Fibroblast of mammary gland (primary cell): Measurements from ENCODE around the gene STK25.

Experiments
- DNase-seq: peaks from one replicate; pipeline ENCODE4 v3.0.0-alpha.2; 2010; ENCODE audit warnings: low read depth
- H3K4me3 ChIP-seq: 2 replicates; pipeline ENCODE4 v1.5.1; 2011; ENCODE audit warnings: low read depth, mild to moderate bottlenecking, low read length, moderate library complexity; ENCODE audit not compliant: control insufficient read depth
- TF ChIP-seq, protein P1 (sequence below): conservative IDR thresholded peaks from 2 replicates; pipeline ENCODE4 v1.5.1; 2011; ENCODE audit warnings: low read depth, low read length, inconsistent platforms; ENCODE audit not compliant: control insufficient read depth, insufficient read depth

The STK25 gene

DNA sequence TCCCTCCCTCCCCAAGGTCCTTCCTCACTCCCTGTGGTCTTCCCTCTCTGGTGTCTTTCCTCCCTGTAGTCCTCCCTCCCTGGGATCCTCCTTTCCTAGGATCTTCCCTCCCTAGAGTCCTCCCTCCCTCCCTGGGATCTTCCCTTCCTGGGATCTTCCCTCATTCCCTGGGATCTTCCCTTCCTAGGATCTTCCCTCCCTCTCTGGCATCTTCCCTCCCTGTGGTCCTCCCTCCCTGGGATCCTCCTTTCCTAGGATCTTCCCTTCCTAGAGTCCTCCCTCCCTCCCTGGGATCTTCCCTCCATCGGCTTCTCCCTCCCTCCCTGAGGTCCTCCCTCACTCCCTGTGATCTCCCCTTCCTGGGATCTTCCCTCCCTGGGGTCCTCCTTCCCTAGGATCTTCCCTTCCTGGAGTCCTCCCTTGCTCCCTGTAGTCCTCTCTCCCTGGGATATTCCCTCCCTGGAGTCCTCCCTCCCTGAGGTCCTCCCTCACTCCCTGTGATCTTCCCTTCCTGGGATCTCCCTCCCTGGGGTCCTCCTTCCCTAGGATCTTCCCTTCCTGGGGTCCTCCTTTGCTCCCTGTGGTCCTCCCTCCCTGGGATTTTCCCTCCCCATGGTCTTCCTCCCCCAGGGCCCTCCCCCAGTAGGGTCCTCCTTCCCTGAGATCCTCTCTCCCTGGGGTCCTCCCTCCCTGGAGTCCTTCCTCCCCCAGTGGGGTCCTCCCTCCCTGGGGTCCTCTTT, 23.0 kb downstream of the STK25 start:
- H3K4me3 ChIP-seq = no peak overlapping the region
- TF ChIP-seq, protein P1, sequence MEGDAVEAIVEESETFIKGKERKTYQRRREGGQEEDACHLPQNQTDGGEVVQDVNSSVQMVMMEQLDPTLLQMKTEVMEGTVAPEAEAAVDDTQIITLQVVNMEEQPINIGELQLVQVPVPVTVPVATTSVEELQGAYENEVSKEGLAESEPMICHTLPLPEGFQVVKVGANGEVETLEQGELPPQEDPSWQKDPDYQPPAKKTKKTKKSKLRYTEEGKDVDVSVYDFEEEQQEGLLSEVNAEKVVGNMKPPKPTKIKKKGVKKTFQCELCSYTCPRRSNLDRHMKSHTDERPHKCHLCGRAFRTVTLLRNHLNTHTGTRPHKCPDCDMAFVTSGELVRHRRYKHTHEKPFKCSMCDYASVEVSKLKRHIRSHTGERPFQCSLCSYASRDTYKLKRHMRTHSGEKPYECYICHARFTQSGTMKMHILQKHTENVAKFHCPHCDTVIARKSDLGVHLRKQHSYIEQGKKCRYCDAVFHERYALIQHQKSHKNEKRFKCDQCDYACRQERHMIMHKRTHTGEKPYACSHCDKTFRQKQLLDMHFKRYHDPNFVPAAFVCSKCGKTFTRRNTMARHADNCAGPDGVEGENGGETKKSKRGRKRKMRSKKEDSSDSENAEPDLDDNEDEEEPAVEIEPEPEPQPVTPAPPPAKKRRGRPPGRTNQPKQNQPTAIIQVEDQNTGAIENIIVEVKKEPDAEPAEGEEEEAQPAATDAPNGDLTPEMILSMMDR = no peak
- DNase-seq = no peak

DNA sequence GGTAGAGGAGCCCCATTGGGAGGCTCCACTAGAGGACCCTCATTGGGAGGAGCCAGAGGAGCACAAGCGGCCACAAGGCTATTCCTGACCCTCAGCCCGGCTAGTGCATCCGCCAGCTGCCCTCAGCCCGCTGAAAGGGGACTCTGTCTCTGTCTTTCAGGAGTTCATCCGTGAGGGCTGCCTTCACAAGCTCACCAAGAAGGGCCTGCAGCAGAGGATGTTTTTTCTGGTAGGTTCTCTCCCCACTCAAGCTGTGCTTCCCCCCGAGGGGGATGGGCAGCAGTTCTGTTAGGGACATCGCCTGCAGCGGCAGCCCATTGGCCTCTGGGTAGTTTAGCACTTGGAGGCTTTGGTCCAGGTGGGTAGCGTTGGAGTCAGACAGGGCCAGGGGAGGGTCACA, 25.1 kb downstream of the STK25 start:
- TF ChIP-seq, protein P1 = no peak
- DNase-seq = no peak
- H3K4me3 ChIP-seq = no peak overlapping the region

DNA sequence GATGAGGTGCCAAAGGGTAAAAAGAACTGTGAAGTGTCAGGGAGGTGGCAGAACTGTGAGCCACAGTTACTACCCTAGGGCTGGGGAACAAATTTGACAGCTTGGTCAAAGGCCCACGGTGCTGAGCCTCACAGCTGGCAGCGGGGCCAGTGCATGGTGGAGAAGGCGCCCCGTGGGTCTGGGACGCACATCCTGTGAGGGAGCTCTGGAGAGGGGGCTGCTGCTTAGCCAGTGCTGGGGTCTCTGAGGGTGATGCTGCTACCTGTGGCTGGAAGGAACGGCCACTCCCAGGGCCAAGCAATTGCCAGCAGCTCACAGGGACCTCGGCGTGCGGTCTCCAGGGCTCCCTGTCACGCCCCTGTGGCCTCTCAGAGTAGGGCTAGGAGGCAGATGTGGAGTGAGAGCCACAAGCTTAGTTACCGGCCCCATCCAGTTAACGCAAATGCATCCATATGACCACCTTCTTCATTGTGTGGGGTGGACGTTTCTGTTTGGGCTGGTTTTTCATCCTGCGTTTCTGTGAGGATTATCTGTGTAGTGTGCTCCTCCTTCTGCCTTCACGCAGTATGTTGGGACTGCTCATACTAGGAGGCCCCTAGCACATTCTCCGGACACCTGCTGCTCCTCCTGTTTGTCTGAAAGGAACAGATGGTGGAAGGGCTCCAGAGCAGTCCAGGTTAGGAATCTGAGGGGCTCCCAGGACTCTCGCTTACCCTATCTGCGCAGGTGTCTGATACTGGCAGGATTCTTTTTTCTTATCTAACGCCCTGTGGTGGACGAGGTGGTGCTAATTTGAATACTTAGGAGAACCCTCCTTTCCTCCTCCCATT, 26.0 kb downstream of the STK25 start:
- no peak overlapping the region for H3K4me3 ChIP-seq
- no peak for DNase-seq
- TF ChIP-seq, protein P1 = no peak

DNA sequence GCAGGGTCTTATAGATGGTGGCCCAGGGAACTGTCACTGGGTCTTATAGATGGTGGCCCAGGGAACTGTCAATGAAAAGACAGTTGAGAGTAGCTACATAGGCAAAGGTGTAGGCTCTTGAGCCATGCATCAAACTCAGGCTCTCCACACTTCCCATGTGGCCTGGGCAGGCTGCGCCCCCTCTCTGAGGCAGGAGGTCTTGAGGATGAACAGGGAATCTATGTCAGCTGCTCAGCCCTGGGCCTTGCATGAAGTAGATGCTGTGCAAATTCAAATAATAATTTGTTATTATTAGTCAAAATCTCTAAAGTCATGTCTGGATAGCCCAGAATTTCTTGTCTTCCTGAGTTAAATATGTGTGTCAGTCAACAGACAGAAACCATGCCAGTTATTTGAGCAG, 26.7 kb downstream of the STK25 start:
- no peak for DNase-seq
- TF ChIP-seq, protein P1 = no peak
- no peak overlapping the region for H3K4me3 ChIP-seq

DNA sequence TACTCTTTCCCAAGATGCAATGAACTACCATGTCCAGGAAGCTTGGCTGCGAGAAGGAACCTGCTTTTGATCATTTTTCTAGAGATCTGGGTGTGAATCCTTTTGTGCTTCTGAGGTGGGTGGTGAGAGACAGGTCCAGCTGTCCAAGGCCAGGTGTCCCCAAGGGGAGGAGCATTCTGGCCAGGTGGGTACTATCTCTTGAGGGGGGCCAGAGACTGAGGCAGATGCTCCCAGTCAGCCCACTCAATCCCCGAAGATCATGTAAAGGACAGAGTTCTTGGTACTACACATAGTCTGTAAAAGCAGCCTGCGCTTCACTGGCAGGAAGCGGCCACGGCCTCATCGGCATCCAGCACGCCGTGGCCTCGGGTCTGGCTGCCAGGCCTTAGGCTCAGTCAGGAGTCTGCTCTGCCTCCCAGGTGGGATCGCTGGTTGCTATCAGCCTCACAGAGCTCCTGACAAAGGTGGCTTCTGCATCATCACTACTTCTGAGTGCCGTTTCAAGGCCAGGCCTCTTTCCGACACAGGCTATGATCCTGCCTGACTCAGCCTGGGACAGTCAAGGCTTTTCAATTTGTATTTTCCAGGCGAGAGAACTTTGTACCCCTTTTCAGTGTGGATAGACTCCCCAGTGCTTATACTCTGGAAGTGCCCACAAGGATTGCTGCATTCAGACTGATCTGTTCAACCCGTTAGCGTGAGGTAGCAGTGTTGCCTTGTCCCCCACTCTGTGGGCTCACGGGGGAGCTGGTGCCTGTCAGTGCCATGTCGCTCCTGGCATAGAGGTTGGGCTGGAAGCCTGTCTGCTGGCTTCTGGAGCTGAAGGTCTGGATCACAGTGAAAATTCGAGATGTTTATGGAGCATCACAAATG, 29.1 kb downstream of the STK25 start:
- no peak for DNase-seq
- H3K4me3 ChIP-seq = no peak overlapping the region
- TF ChIP-seq, protein P1 = no peak

DNA sequence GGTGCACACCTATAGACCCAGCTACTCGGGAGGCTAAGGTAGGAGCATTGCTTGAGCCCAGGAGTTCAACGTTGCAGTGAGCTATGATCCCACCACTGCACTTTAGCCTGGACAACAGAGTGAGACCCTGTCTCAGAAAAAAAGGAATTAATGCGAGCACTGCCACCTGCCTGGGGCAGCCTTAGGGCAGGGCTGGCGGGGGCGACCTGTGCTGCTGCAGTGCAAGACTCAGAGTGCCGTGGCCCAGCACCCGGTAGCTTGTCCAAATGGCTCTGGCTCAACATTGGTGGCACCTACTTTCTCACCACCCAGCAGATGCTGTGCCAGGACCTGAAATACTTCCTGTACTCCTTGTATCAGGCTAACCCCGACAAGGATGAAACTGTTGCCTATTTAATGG, 30.2 kb downstream of the STK25 start:
- DNase-seq = no peak
- TF ChIP-seq, protein P1 = no peak
- no peak overlapping the region for H3K4me3 ChIP-seq
